ENCODE results near the gene COL18A1.

- TF ChIP-seq, protein P1, sequence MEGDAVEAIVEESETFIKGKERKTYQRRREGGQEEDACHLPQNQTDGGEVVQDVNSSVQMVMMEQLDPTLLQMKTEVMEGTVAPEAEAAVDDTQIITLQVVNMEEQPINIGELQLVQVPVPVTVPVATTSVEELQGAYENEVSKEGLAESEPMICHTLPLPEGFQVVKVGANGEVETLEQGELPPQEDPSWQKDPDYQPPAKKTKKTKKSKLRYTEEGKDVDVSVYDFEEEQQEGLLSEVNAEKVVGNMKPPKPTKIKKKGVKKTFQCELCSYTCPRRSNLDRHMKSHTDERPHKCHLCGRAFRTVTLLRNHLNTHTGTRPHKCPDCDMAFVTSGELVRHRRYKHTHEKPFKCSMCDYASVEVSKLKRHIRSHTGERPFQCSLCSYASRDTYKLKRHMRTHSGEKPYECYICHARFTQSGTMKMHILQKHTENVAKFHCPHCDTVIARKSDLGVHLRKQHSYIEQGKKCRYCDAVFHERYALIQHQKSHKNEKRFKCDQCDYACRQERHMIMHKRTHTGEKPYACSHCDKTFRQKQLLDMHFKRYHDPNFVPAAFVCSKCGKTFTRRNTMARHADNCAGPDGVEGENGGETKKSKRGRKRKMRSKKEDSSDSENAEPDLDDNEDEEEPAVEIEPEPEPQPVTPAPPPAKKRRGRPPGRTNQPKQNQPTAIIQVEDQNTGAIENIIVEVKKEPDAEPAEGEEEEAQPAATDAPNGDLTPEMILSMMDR (conservative IDR thresholded peaks at IDR 0.05; ENCODE audit: low read depth, low read length), result no peak
- TF ChIP-seq EZH2 (IDR thresholded peaks at IDR 0.05; ENCODE audit: low read length, unreplicated experiment), result no peak
Measured at GRCh38 chr21:45491623-45492022, 86.7 kb downstream of the COL18A1 start.
